HG02759 (cell line): Measurements from ENCODE around the gene RPS15.
"Not testable (repeated sequence)": the region's sequence is repeated elsewhere in the genome, so short reads cannot be mapped to it uniquely, and the experiment has no call there.

ENCODE experiments used
- ATAC-seq: cut with Tn5 transposase; IDR thresholded peaks from one replicate; pipeline ENCODE4 v1.9.1; 2021; ENCODE audit warnings: mild to moderate bottlenecking, moderate library complexity; ENCODE audit not compliant: unreplicated experiment

RPS15 gene

GRCh38 chr19:1418951-1419738 is 19.1 kb upstream of the RPS15 start:
- no peak for ATAC-seq

DNA sequence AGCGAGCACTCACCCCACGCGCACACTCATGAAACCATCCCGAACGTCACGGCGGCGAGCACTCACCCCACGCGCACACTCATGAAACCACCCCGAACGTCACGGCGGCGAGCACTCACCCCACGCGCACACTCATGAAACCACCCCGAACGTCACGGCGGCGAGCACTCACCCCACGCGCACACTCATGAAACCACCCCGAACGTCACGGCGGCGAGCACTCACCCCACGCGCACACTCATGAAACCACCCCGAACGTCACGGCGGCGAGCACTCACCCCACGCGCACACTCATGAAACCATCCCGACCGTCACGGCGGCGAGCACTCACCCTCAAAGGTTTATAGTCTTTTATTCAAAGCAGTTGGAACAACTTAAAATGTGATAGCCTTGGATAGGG is 18.1 kb upstream of the RPS15 start:
- not testable (repeated sequence) for ATAC-seq

- ATAC-seq: no peak
These were observed 17.6 kb upstream of the RPS15 start for GRCh38 chr19:1420590-1420989.

DNA sequence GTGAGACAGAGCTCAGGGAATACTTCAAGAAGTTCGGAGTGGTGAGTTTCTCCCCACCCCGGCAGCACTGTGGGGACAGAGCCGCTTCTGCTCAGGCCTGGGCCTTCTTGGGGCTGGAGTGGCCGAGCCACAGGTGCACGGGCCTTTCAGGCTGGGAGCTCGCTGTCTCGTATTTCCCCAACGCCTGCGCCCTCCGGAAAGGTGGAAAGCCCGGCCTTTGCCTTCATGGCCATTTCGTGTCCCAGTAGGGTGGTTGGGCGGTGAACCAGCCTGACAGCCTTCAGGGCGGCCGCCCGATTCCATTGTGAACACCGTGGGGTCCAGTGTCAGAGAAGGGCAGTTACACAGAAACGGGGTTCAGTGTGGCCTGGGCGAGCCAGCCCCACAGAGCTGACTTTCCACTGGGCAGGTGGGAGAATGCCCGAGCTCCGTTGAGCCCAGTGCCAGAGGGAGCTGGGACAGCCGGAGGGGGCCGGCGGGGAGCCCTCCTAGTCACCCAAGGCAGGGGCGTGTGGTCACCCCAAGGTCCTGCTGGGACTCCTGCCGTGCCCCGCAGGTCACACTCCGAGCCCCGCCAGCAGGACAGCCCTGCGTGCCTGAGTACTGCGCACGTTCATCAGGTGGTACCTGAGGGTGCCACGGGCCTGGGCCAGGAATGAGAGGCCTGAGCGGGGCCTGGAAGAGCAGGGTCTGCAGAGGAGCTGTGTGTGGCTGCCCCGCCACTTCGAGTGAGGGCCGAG is 16.8 kb upstream of the RPS15 start:
- ATAC-seq: no peak

DNA sequence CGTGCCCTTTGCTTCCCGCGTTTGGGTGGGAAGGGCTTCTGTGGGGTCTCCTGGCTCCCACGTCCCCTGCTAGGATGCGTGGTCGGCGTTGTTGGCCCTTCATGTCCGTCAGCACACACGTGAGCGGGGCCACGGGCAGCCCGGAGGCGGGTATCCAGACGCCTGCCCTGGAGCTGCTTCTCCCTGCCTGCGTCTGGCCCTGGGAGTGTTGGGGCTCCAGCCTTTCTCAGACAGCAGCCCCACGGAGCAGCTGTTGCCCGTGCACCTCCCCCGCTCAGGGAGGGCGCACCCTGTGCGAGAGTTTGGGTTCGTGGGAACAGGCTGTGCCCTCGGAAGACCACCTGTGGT is 16.3 kb upstream of the RPS15 start:
- ATAC-seq: no peak

- ATAC-seq: no peak
These were observed 15.8 kb upstream of the RPS15 start for GRCh38 chr19:1422360-1422759.

DNA sequence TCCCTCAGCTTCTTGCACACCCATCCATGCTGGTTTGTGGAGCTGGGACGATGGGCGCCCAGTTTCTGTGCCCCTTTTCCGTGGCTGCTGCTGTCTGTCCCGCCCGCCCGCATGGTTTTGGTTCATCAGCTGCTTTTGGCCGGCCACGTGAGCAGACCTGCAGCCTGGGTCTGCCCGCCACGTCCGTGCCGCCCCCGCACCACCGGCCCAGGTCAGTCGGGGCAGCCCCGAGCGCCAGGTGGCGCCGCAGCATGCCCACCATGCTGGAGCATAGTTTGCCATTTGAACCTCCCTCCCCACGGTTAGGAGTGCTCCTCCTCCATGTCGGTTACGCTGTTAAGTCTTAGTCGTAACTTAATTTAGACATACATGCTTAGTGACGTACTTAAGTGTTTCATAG is 15.3 kb upstream of the RPS15 start:
- no peak for ATAC-seq

- ATAC-seq: no peak
These were observed 14.6 kb upstream of the RPS15 start for GRCh38 chr19:1423436-1424191.

DNA sequence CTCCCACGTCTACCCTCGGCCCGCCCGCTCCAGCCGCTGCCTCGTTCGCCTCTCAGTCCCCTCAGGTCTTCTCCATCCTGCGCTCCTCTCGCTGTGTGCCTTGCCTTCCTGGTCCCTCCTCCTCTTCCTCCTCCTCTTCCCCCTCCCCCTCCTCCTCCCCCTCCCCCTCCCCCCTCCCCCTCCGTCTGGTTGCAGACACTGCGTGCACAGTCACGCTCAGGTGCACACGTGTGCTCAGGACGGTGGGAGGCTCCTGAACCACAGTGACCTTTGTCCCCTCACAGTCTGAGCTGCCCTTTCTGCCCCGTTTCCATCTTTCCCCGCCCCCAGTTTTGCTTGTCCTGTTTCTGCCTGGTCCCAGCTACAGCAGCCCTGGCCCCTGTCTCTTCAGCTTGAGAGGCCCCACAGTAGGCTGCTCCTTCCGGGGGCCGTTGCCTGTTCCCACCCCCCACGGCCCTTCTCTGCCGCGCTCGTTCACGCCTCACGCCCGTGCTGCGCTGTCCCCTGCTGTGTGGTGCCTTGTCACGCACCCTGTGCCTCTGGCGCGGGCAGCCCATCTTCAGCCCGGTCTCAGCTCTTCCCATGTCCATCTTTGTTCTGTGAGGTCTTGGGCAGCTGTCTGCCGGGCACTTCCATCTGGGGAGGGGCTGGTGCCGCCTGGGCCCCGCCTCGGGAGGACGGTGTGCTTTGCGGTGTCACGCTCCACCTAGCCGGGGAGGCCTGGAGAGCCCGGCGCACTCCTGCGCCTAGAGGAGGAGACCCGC is 13.8 kb upstream of the RPS15 start:
- ATAC-seq: no peak

GRCh38 chr19:1425102-1425837 is 12.9 kb upstream of the RPS15 start:
- ATAC-seq: no peak

DNA sequence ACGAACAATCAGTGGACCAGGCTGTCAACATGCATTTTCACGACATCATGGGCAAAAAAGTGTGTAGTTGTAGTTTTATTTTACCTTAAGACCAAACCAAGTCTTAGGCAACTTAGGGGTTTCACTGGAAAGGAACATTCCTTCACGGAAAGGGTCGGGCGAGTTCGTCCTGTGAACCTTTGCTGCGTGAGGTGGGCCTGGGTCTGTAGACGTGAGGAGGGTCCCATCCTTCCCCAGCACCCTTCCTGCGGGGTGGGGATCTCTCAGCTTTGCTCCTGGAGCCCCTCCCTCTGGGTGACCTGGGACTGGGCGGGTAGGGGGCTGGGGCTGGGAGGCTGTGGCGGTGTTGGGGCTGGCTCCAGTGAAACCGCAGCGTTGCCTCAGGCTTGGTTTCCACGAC is 12.3 kb upstream of the RPS15 start:
- no peak for ATAC-seq

GRCh38 chr19:1426736-1427135 is 11.5 kb upstream of the RPS15 start:
- ATAC-seq: no peak

DNA sequence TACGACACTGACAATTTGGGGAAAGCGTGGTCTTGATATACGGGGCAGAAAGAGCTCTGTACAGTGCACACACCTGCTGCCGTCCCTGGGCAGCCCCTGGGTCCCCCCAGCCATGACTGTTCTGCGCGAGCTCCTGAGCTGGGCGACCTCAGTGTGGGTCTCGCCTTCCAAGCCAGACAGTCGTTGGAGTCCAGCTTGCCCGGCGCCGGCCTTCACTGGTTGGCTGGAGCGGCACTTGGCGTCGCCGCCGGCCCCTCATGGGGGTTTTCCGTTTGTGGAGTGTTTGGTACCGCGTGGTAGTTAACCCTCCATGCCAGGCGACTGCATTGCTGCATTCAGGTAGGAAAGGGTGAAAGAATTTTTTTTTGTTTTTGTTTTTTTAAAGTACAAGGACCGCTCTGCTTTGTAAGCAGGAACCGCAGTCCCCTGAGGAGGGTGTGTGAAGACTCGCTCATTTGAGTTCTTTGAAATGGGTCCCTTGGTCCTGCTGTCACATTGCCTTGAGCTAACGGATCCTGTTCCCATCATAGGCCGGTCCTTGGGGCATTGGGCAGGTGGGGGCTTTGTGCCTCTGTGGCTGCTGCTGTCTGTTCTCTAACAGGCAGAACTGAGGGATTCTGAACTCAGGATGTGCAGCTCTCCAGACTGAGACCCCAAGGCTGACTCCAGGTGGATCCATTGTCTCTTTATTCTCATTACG is 10.8 kb upstream of the RPS15 start:
- no peak for ATAC-seq

- no peak for ATAC-seq
These were observed 9.3 kb upstream of the RPS15 start for GRCh38 chr19:1428738-1429391.

- ATAC-seq: no peak
These were observed 8.4 kb upstream of the RPS15 start for GRCh38 chr19:1429750-1430149.

DNA sequence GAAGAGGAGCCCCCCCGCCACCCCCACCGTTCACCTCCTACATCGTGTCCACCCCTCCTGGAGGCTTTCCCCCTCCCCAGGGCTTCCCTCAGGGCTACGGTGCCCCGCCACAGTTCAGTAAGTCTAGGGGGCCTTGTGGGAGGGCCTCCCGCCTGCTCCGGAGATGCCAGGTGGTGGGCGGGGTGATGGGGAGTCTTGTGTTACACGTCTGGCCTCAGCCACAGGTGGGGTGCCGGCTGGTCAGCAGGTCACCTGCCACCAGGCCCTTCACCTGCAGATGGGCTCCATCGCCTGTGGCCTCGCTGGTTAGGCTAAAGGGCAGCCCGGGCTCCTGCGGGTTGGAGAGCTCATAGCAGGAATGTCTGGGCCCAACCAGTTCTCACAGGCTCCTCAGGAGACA is 8.0 kb upstream of the RPS15 start:
- ATAC-seq: no peak

DNA sequence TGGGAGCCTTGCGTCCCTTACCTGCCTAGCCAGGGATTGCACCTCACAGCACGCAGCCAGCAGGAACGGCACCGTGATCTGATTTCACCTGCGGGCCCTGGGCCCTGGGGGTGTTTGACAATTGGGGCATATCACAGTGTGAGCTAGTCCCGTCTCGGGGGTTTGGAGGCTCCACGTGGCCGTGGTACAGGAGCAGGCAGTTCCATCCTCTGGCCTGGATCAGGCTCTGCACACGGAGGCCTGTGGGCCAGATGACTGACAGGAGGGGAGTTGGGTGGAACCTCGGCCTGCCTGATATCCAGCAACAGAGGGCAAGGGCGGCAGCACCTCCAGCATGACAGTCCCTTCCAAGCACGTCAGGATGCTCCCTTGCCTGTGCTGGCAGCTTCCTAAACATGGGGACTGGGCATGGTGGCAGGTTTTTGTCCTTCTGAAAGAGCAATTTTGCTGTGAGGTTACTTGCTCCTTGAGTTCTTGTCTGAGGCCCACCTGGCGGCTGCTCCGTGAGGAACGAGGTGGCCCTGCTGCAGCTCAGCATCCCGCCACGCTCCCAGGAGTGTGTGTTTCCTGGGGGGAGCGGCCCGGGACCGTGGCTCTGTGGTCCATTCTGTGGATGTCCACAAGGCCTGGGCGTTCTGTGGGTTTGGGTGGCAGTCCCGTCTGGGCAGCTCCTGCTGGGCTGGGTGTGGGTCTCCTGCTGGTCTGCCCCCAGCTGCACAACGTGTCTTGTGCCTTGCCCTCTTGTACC is 6.3 kb upstream of the RPS15 start:
- no peak for ATAC-seq

GRCh38 chr19:1432507-1432887 is 5.7 kb upstream of the RPS15 start:
- ATAC-seq: no peak
